IMR-90 (cell line): Measurements from ENCODE around the gene NUP205.

Experiments used
- POLR2A ChIP-seq: IDR thresholded peaks from 2 replicates; pipeline ENCODE4 v1.6.1; 2012; ENCODE audit warnings: mild to moderate bottlenecking, low read depth, low read length
- SMC3 ChIP-seq: fragments of 150-350 bp; IDR thresholded peaks from 2 replicates; pipeline ENCODE4 v1.6.1; 2016; ENCODE audit warnings: low read depth, mild to moderate bottlenecking, antibody characterized with exemption, low read length, moderate library complexity
- TF ChIP-seq, protein P1 (sequence below): conservative IDR thresholded peaks from 2 replicates; pipeline ENCODE4 v1.5.1; 2012; ENCODE audit warnings: mild to moderate bottlenecking, low read depth, low read length, improper control_type of control experiment

DNA sequence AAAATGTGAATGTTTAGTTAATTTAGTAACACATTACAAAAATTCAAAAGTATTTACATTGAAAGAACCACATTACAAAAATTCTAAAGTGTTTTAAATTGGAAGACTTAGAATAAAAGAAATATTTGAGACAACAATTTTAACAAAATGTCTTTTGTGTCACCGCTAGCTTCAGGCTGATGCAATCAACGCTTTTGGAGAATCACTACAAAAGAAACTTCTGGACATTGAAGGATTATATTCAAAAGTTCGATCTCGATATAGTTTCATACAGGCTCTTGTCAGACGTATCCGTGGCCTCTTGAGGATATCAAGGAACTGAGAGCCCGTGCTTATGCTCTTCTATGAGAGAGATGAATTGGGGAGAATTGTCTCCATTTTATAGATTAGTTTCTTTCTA, 90.5 kb downstream of the NUP205 start:
- TF ChIP-seq SMC3, result no peak
- TF ChIP-seq POLR2A, result no peak
- TF ChIP-seq, protein P1, sequence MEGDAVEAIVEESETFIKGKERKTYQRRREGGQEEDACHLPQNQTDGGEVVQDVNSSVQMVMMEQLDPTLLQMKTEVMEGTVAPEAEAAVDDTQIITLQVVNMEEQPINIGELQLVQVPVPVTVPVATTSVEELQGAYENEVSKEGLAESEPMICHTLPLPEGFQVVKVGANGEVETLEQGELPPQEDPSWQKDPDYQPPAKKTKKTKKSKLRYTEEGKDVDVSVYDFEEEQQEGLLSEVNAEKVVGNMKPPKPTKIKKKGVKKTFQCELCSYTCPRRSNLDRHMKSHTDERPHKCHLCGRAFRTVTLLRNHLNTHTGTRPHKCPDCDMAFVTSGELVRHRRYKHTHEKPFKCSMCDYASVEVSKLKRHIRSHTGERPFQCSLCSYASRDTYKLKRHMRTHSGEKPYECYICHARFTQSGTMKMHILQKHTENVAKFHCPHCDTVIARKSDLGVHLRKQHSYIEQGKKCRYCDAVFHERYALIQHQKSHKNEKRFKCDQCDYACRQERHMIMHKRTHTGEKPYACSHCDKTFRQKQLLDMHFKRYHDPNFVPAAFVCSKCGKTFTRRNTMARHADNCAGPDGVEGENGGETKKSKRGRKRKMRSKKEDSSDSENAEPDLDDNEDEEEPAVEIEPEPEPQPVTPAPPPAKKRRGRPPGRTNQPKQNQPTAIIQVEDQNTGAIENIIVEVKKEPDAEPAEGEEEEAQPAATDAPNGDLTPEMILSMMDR, result no peak
